GM12874 (cell line): ENCODE measurements around the gene PRMT3.

Source experiments
- CTCF ChIP-seq: IDR thresholded peaks from 2 replicates; pipeline ENCODE4 v1.5.1; 2011; ENCODE audit warnings: low read depth, mild to moderate bottlenecking, control low read depth, low read length, moderate library complexity; ENCODE audit not compliant: insufficient read depth

Gene PRMT3

GRCh38 chr11:20451568-20451967, 64.1 kb downstream of the PRMT3 start:
- no peak for TF ChIP-seq CTCF

- TF ChIP-seq CTCF: no peak
Measured at GRCh38 chr11:20452585-20452984, 65.1 kb downstream of the PRMT3 start.

GRCh38 chr11:20453657-20454316, 66.3 kb downstream of the PRMT3 start:
- no peak for TF ChIP-seq CTCF

- TF ChIP-seq CTCF: no peak
Measured at GRCh38 chr11:20457001-20457799, 69.7 kb downstream of the PRMT3 start.

GRCh38 chr11:20457934-20458680, 70.6 kb downstream of the PRMT3 start:
- TF ChIP-seq CTCF: no peak

- TF ChIP-seq CTCF: no peak
Measured at GRCh38 chr11:20458905-20459632, 71.6 kb downstream of the PRMT3 start.
